K562 (cell line): ENCODE results near the gene HCFC1R1. TPM values are rescaled to one million over a fixed set of nuclear protein-coding genes. Genes with fewer than 3 reads are reported as not detected.

Experiments used
- ATAC-seq: fragments of 200-7000 bp; cut with Tn5 transposase; 3 replicates; pipeline ENCODE4 v1.9.1; 2020; ENCODE audit warnings: moderate library complexity
- BruUV-seq: library from RNA; stranded (reverse); fragments of 400-500 nt; replicated peaks from 2 replicates; lab custom pipeline; 2021; lab: Mats Ljungman, UMichigan
- CTCF ChIA-PET: fragments of 300-600 bp; formaldehyde crosslinking; extraction: SDS; loops from one replicate; lab custom pipeline; 2021; ENCODE audit warnings: low intra/inter-chr PET ratio; lab: Yijun Ruan, JAX
- POLR2A ChIA-PET: fragments of 300-600, 350-650 bp; sonication (Branson Sonifier 250); formaldehyde crosslinking; extraction: SDS; loops from one replicate; lab custom pipeline; 2021; ENCODE audit warnings: antibody characterized with exemption, inconsistent platforms; lab: Yijun Ruan, JAX
- DNase-seq, 4 experiments: peaks; one replicate each; pipeline versions ENCODE4 v3.0.0 to v3.0.0-alpha.2; 2011 to 2018; ENCODE audit warnings: low spot score in 3 of 4, mixed read lengths in 3 of 4; ENCODE audit errors: extremely low read depth in 1 of 4
- FAIRE-seq: peaks from 2 replicates; lab custom pipeline; 2011; peaks lifted over from hg19 to GRCh38; lab: Jason Lieb, UNC
- H2AFZ ChIP-seq: 2 replicates; pipeline ENCODE4 v1.6.0; 2011; ENCODE audit warnings: low read depth, low read length, control low read depth, inconsistent platforms
- H3K27ac ChIP-seq: fragments of 200-600 bp; 3 replicates; pipeline ENCODE4 v1.8.0; 2011; ENCODE audit warnings: low read depth, mild to moderate bottlenecking, control low read depth, inconsistent platforms, low read length, moderate library complexity, mixed read lengths; ENCODE audit errors: extremely low read depth
- H3K27me3 ChIP-seq, 2 experiments: fragments of 300-600 bp in 1 of 2; 2 replicates in 1 of 2; 3 replicates in 1 of 2; pipeline versions ENCODE4 v1.6.0 to v1.8.0; 2011; ENCODE audit warnings: inconsistent platforms in 2 of 2, low read length in 2 of 2, mild to moderate bottlenecking in 1 of 2, mixed read lengths in 1 of 2, moderate library complexity in 1 of 2; ENCODE audit not compliant: control insufficient read depth in 2 of 2, insufficient read depth in 2 of 2
- H3K36me3 ChIP-seq: fragments of 300-600 bp; 3 replicates; pipeline ENCODE4 v1.8.0; 2011; ENCODE audit warnings: mild to moderate bottlenecking, low read length, inconsistent platforms; ENCODE audit not compliant: control insufficient read depth, insufficient read depth
- H3K4me1 ChIP-seq, 2 experiments: fragments of 200-600 bp in 1 of 2; replicated peaks in 1 of 2; 2 replicates in 1 of 2; 3 replicates in 1 of 2; pipeline versions ENCODE4 v1.5.1 to v1.8.0; 2011; ENCODE audit warnings: inconsistent platforms in 2 of 2, low read length in 2 of 2, mild to moderate bottlenecking in 1 of 2, mixed read lengths in 1 of 2, moderate library complexity in 1 of 2; ENCODE audit not compliant: control insufficient read depth in 2 of 2, insufficient read depth in 2 of 2
- H3K4me2 ChIP-seq: 2 replicates; pipeline ENCODE4 v1.6.1; 2011; ENCODE audit warnings: low read length, control low read depth, inconsistent platforms, mixed read lengths; ENCODE audit not compliant: insufficient read depth
- H3K4me3 ChIP-seq: fragments of 200-600 bp; sonication (generic), shearing (Covaris generic); 2 replicates; pipeline ENCODE4 v1.5.1; 2016; ENCODE audit warnings: control low read depth, inconsistent platforms
- H3K79me2 ChIP-seq: fragments of 200-600 bp; 3 replicates; pipeline ENCODE4 v1.8.0; 2011; ENCODE audit warnings: low read length, inconsistent platforms; ENCODE audit not compliant: control insufficient read depth, insufficient read depth
- H3K9ac ChIP-seq, 2 experiments: 2 replicates each; pipeline versions ENCODE4 v1.6.0 to v1.6.1; 2011; ENCODE audit warnings: low read depth in 2 of 2, low read length in 2 of 2, control low read depth in 1 of 2, inconsistent platforms in 1 of 2, mild to moderate bottlenecking in 1 of 2, mixed read lengths in 1 of 2; ENCODE audit not compliant: insufficient read depth in 1 of 2
- H3K9me1 ChIP-seq: one replicate; pipeline ENCODE4 v1.6.0; 2011; ENCODE audit warnings: inconsistent platforms, mild to moderate bottlenecking, low read length, moderate library complexity; ENCODE audit not compliant: control insufficient read depth, insufficient read depth
- H3K9me3 ChIP-seq: replicated peaks from 2 replicates; pipeline ENCODE4 v1.5.1; 2011; ENCODE audit warnings: low read depth, low read length, inconsistent platforms; ENCODE audit not compliant: control insufficient read depth, insufficient read depth
- H4K20me1 ChIP-seq: replicated peaks from 2 replicates; pipeline ENCODE4 v1.6.1; 2011; ENCODE audit warnings: low read length, inconsistent platforms, mixed read lengths; ENCODE audit not compliant: control insufficient read depth, insufficient read depth
- CREBBP ChIP-seq: IDR thresholded peaks from one replicate; pipeline ENCODE4 v1.6.1; 2012; ENCODE audit warnings: low read depth, mild to moderate bottlenecking, control low read depth, inconsistent platforms, low read length
- GABPA ChIP-seq: fragments of 200-800 bp; sonication (Bioruptor generic); conservative IDR thresholded peaks from 2 replicates; pipeline ENCODE4 v1.6.1; 2016; ENCODE audit warnings: low read depth, missing genetic modification characterization, missing compliant biosample characterization
- POLR2A ChIP-seq: fragments of 450-650 bp; conservative IDR thresholded peaks from 2 replicates; pipeline ENCODE4 v1.6.1; 2016
- POLR2G ChIP-seq: fragments of 200-400 bp; formaldehyde crosslinking; IDR thresholded peaks from 2 replicates; pipeline ENCODE4 v1.6.1; 2017; ENCODE audit warnings: low read depth, mild to moderate bottlenecking, antibody characterized with exemption, low read length, moderate library complexity
- RERE ChIP-seq: sonication (generic); formaldehyde crosslinking; IDR thresholded peaks from 2 replicates; pipeline ENCODE4 v1.8.0; 2023; ENCODE audit warnings: missing genetic modification reagents, mild to moderate bottlenecking, borderline replicate concordance
- SUPT5H ChIP-seq: fragments of 450-650 bp; IDR thresholded peaks from 2 replicates; pipeline ENCODE4 v1.6.1; 2016
- USF2 ChIP-seq: sonication (generic); formaldehyde crosslinking; IDR thresholded peaks from 2 replicates; pipeline ENCODE4 v1.5.0; 2020; ENCODE audit warnings: missing genetic modification reagents
- ZNF717 ChIP-seq: fragments of 250-450 bp; sonication (Bioruptor Pico); IDR thresholded peaks from 2 replicates; pipeline ENCODE4 v1.5.0; 2021
- ZNF79 ChIP-seq: fragments of 250-450 bp; sonication (Bioruptor Pico); IDR thresholded peaks from 2 replicates; pipeline ENCODE4 v1.4.0; 2020; ENCODE audit warnings: low read depth, mild to moderate bottlenecking, moderate library complexity
- WGBS: fragments of 100-300 bp; shearing (Covaris generic); methylation state at CpG from one replicate; pipeline ENCODE4 v1.1.6; 2016; ENCODE audit warnings: low coverage, mixed read lengths; ENCODE audit not compliant: insufficient coverage; ENCODE audit errors: missing lambda C conversion rate; 5-methylcytosine and 5-hydroxymethylcytosine counted together
- in situ Hi-C: fragments of 300-500 bp; cut with MboI; formaldehyde crosslinking; loops from 4 replicates; pipeline ENCODE4 v1.15.0; 2018; ENCODE audit warnings: inconsistent platforms, mixed read lengths
- intact Hi-C: fragments of 100-400 bp; cut with micrococcal nuclease; formaldehyde crosslinking; loops from 2 replicates; pipeline ENCODE4 v1.14.2; 2022
- polyA plus RNA-seq, 8 experiments: library from polyadenylated mRNA; depleted of rRNA in 4 of 8; stranded (reverse) in 5 of 8; unstranded in 3 of 8; fragments of >200 nt; fragmentation: Nextera tagmentation in 2 of 8; fragmentation: Illumina TruSeq in 1 of 8; extraction: Ambion mirVana in 2 of 8; extraction: Trizol in 1 of 8; gene quantifications; 2 replicates each; pipeline versions ENCODE4 v1.2.1 to v1.2.3, GENCODE V29; 2011 to 2014; ENCODE audit warnings: inconsistent platforms in 1 of 8, missing spikeins in 1 of 8
- total RNA-seq, 7 experiments: library from RNA; depleted of rRNA in 6 of 7; stranded (reverse); fragments of >200 nt in 6 of 7; fragmentation: Illumina TruSeq in 2 of 7; extraction: Trizol in 2 of 7; gene quantifications; 2 replicates each; pipeline versions ENCODE4 v1.2.1 to v1.2.3, GENCODE V29; 2011 to 2021; ENCODE audit warnings: low replicate concordance in 1 of 7
- TF ChIP-seq, protein P1 (sequence below): sonication (generic); formaldehyde crosslinking; IDR thresholded peaks from 2 replicates; pipeline ENCODE4 v1.8.0; 2022; ENCODE audit warnings: missing genetic modification reagents, mild to moderate bottlenecking, moderate library complexity, borderline replicate concordance
- TF ChIP-seq, protein P2 (sequence below), 2 experiments: fragments of 450-650 bp in 1 of 2; sonication (generic) in 1 of 2; formaldehyde crosslinking in 1 of 2; IDR thresholded peaks in 1 of 2; conservative IDR thresholded peaks in 1 of 2; 2 replicates each; pipeline versions ENCODE4 v1.6.1 to v1.8.1; 2016 to 2023; ENCODE audit warnings: mild to moderate bottlenecking in 2 of 2, moderate library complexity in 2 of 2, inconsistent platforms in 1 of 2, missing genetic modification reagents in 1 of 2

HCFC1R1 gene
- total and polyA plus RNA-seq, 9 of the 15 experiments (the other 6 are each of a cell fraction or from before 2014, with no cell fraction given): 2.2 to 29.0 (median 11.2) TPM

DNA sequence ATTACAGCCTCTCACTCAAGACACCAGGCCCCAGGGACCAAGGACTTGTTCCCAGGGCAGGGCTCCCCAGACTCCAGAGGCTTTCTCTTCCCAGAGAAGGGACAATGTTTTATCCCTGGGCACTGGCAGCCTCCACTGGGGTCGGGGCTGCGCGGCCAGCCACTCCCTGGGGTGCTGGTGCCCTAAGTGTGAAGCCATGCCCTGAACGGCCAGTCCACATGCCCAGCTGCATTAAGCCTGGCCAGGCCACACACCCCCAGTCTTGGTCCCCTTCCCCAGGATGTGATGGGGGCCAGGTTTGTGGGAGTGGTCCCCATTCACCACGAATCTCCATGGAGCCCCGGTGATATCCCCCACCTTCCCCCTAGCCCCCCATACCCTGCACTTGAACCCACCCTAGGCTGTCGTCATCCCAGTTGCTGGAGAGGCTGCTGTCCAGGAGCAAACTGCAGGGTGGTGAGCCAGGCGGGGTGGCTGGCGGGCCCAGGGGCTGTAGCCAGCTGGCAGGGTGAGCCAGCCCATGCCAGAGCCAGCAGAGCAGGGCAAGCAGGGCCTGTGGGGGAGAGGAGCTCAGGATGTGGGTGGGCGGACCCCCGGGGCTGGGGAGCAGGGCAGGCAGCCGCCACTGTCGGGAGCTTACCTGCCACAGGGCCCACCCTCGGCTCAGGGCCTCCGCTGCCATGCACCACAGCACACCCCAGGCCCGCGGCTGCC is 50.0 kb downstream of the HCFC1R1 start:
- FAIRE-seq (no peak), ATAC-seq (no peak), DNase-seq (no peak)
- POLR2A ChIA-PET: interaction anchor here (0.5 to 2.1 kb wide), 6 partner anchors 8 to 171 kb away, joined by 3 to 17 read pairs (median 3); partner anchors contain the start of gene PKMYT1
- peaks cover 46% of the 10 kb centered on the region for H3K79me2 ChIP-seq
- H2AFZ ChIP-seq: no peak overlapping the region
- peak overlapping the region in 1 of 2 experiments; percentile 81; a peak in 2 of 4 replicates for H3K9ac ChIP-seq
- H3K27me3 ChIP-seq: no peaks in the 10 kb centered on the region
- H3K36me3 ChIP-seq: peaks cover 78% of the 10 kb centered on the region; the same call in 2 of the 3 replicates
- H3K4me1 ChIP-seq: peaks cover 9 to 92% of the 10 kb centered on the region in 2 experiments; a peak in 4 of 5 replicates
- peaks cover 3% of the 10 kb centered on the region for H3K9me1 ChIP-seq
- H3K4me3 ChIP-seq: no peak overlapping the region
- intact Hi-C loops: no loop called here
- no peaks in the 10 kb centered on the region for H3K9me3 ChIP-seq
- 86% methylated on average over 11 of the region's 17 CpGs for WGBS
- no peak overlapping the region for H3K4me2 ChIP-seq
- H4K20me1 ChIP-seq: peaks cover 25% of the 10 kb centered on the region
- 0 out of 3 replicates have a peak overlapping the region, but pooled peaks have one; percentile 28 for H3K27ac ChIP-seq
- CTCF ChIA-PET: no interaction called here
- BruUV-seq: no TSS peak
- in situ Hi-C loops: no loop called here
- TF ChIP-seq RERE (CRISPR knock-in tag) (no peak), ZNF79 (CRISPR knock-in tag) (no peak), POLR2A (peak; percentile 11; the same call in 1 of the 2 replicates), ZNF717 (CRISPR knock-in tag) (no peak), GABPA (tag) (no peak), SUPT5H (peak; percentile 12; the same call in 1 of the 2 replicates), POLR2G (peak; percentile 78), USF2 (no peak), CREBBP (no peak)
- TF ChIP-seq, protein P1, sequence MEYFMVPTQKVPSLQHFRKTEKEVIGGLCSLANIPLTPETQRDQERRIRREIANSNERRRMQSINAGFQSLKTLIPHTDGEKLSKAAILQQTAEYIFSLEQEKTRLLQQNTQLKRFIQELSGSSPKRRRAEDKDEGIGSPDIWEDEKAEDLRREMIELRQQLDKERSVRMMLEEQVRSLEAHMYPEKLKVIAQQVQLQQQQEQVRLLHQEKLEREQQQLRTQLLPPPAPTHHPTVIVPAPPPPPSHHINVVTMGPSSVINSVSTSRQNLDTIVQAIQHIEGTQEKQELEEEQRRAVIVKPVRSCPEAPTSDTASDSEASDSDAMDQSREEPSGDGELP (CRISPR knock-in tag): 0 out of 2 replicates have a peak, but pooled peaks have one; percentile 21
- TF ChIP-seq, protein P2, sequence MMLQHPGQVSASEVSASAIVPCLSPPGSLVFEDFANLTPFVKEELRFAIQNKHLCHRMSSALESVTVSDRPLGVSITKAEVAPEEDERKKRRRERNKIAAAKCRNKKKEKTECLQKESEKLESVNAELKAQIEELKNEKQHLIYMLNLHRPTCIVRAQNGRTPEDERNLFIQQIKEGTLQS (IDR thresholded peaks at IDR 0.05): no peak
- TF ChIP-seq, protein P2 (CRISPR knock-in tag; conservative IDR thresholded peaks at IDR 0.05): no peak
